H1 (cell line): ENCODE measurements around the gene CFAP97. TPM values are rescaled to one million over a fixed set of nuclear protein-coding genes. Genes with fewer than 3 reads are reported as not detected.

Experiments
- ASH2L ChIP-seq: fragments of 200-600, 300-600 bp; sonication (generic); IDR thresholded peaks from one replicate; pipeline ENCODE4 v1.7.1; 2017; ENCODE audit warnings: low read length
- BACH1 ChIP-seq: IDR thresholded peaks from 2 replicates; pipeline ENCODE4 v1.6.1; 2012; ENCODE audit warnings: low read length, improper control_type of control experiment
- CHD2 ChIP-seq: IDR thresholded peaks from 2 replicates; pipeline ENCODE4 v1.6.1; 2012; ENCODE audit warnings: low read length, improper control_type of control experiment
- E2F6 ChIP-seq: IDR thresholded peaks from 2 replicates; pipeline ENCODE4 v1.6.1; 2012; ENCODE audit warnings: inconsistent platforms
- JUND ChIP-seq: IDR thresholded peaks from 2 replicates; pipeline ENCODE4 v1.6.1; 2011; ENCODE audit warnings: mild to moderate bottlenecking, improper control_type of control experiment, low read length
- KDM1A ChIP-seq: fragments of 200-600, 300-600 bp; sonication (generic); IDR thresholded peaks from 2 replicates; pipeline ENCODE4 v1.7.1; 2016; ENCODE audit warnings: mild to moderate bottlenecking, low read length, borderline replicate concordance
- PHF8 ChIP-seq: fragments of 200-600 bp; sonication (generic); conservative IDR thresholded peaks from 2 replicates; pipeline ENCODE4 v1.7.1; 2012; ENCODE audit warnings: low read depth, mild to moderate bottlenecking, inconsistent platforms, low read length, moderate library complexity
- POLR2AphosphoS5 ChIP-seq: IDR thresholded peaks from 2 replicates; pipeline ENCODE4 v1.6.1; 2011; ENCODE audit warnings: low read depth, low read length
- POU5F1 ChIP-seq: IDR thresholded peaks from 2 replicates; pipeline ENCODE4 v1.6.1; 2011; ENCODE audit warnings: low read depth, mild to moderate bottlenecking, low read length, moderate library complexity
- RBBP5 ChIP-seq: IDR thresholded peaks from 2 replicates; pipeline ENCODE4 v1.7.1; 2012; ENCODE audit warnings: low read depth, mild to moderate bottlenecking, inconsistent platforms, low read length, moderate library complexity, borderline replicate concordance
- SP2 ChIP-seq: IDR thresholded peaks from 2 replicates; pipeline ENCODE4 v1.6.1; 2012; ENCODE audit warnings: mild to moderate bottlenecking, low read length, inconsistent platforms
- SRF ChIP-seq: IDR thresholded peaks from 2 replicates; pipeline ENCODE4 v1.6.1; 2011; ENCODE audit warnings: mild to moderate bottlenecking, low read depth, low read length, moderate library complexity
- SUZ12 ChIP-seq: fragments of 200-600 bp; sonication (generic); IDR thresholded peaks from 2 replicates; pipeline ENCODE4 v1.6.1; 2012; ENCODE audit warnings: mild to moderate bottlenecking, inconsistent platforms, low read length, moderate library complexity, mixed read lengths
- TEAD4 ChIP-seq: IDR thresholded peaks from 2 replicates; pipeline ENCODE4 v1.6.1; 2012; ENCODE audit warnings: low read depth, low read length, inconsistent platforms, mixed read lengths
- ZNF274 ChIP-seq: IDR thresholded peaks from 2 replicates; pipeline ENCODE4 v1.7.0; 2012; ENCODE audit warnings: low read length, borderline replicate concordance; ENCODE audit errors: extremely low read depth
- polyA plus RNA-seq, 7 experiments: library from polyadenylated mRNA; depleted of rRNA in 3 of 7; stranded (reverse) in 5 of 7; unstranded in 2 of 7; fragments of >200 nt in 5 of 7; fragments of 200-250 nt in 2 of 7; gene quantifications; 1 replicate in 5 of 7; 2 replicates in 1 of 7; 4 replicates in 1 of 7; pipeline versions ENCODE4 v1.2.1 to v1.2.3, GENCODE V29; 2011 to 2013; ENCODE audit warnings: missing spikeins in 2 of 7, mixed read lengths in 2 of 7
- total RNA-seq: library from RNA; stranded (reverse); fragmentation: NEBNext Ultra II Directional; extraction: Animal tissue kit (Norgen Biotek cat#: 25700); gene quantifications from 2 replicates; pipeline ENCODE4 v1.2.1, GENCODE V29; 2021

CFAP97 gene
- total and polyA plus RNA-seq, 2 of the 8 experiments (the other 6 are each of a cell fraction or from before 2014, with no cell fraction given), result 9.2 to 40.4 TPM

- no peak for TF ChIP-seq BACH1
- no peak for TF ChIP-seq ZNF274
- 0 out of 2 replicates have a peak, but pooled peaks have one; percentile 14 for TF ChIP-seq KDM1A
- TF ChIP-seq ASH2L, result peak; percentile 90
- peak; percentile 37; the same call in 1 of the 2 replicates for TF ChIP-seq SUZ12
- TF ChIP-seq SRF, result 0 out of 2 replicates have a peak, but pooled peaks have one; percentile 1
- peak; percentile 12; the same call in 1 of the 2 replicates for TF ChIP-seq PHF8
- peak; percentile 86 for TF ChIP-seq E2F6
- TF ChIP-seq JUND, result no peak
- TF ChIP-seq POU5F1, result no peak
- TF ChIP-seq POLR2AphosphoS5, result no peak
- TF ChIP-seq CHD2, result no peak
- no peak for TF ChIP-seq RBBP5
- TF ChIP-seq SP2, result no peak
- 0 out of 2 replicates have a peak, but pooled peaks have one; percentile 2 for TF ChIP-seq TEAD4
Measured at GRCh38 chr4:185128272-185129119, 75.3 kb downstream of the CFAP97 start (continued).
